ENCODE measurements around the gene SERPINA4. TPM values are rescaled to one million over a fixed set of nuclear protein-coding genes. Genes with fewer than 3 reads are reported as not detected.

The SERPINA4 gene
- total and polyA plus RNA-seq, 2 experiments from 2014 or later, result not detected

- H3K4me3 Mint-ChIP-seq, result no peak overlapping the region
- H3K27ac Mint-ChIP-seq, result no peak overlapping the region
- ATAC-seq (no peak), DNase-seq (ENCODE audit: low spot score) (no peak)
- peaks cover 9% of the 10 kb centered on the region for H3K27me3 Mint-ChIP-seq (ENCODE audit: insufficient read depth, low read depth, poor library complexity)
- H3K4me1 ChIP-seq (ENCODE audit: insufficient read depth), result no peaks in the 10 kb centered on the region; the same call in 1 of the 2 replicates
- no peak overlapping the region for H2AFZ ChIP-seq
- H4K20me1 ChIP-seq (replicated peaks; ENCODE audit: insufficient read depth), result no peaks in the 10 kb centered on the region
- H3K4me3 ChIP-seq, result no peak overlapping the region
- H3K9me3 Mint-ChIP-seq, result peaks cover 13% of the 10 kb centered on the region
- H3K9me2 ChIP-seq (ENCODE audit: insufficient read depth), result peaks cover 9% of the 10 kb centered on the region
- H3K79me2 ChIP-seq (replicated peaks; ENCODE audit: insufficient read depth), result no peaks in the 10 kb centered on the region
- no peaks in the 10 kb centered on the region for H3K27me3 ChIP-seq (ENCODE audit: insufficient read depth)
- H3K36me3 Mint-ChIP-seq (ENCODE audit: low read depth), result peaks cover 15% of the 10 kb centered on the region
- no peaks in the 10 kb centered on the region for H3F3A ChIP-seq (replicated peaks; ENCODE audit: low read depth)
- peaks cover 12% of the 10 kb centered on the region; the same call in 2 of the 3 replicates for H3K4me1 Mint-ChIP-seq
- TF ChIP-seq ZNF331 (CRISPR knock-in tag; IDR thresholded peaks at IDR 0.05; ENCODE audit: low read depth), result no peak
- no peak for TF ChIP-seq POLR2AphosphoS5 (IDR thresholded peaks at IDR 0.05; ENCODE audit: low read depth)
- no peak for TF ChIP-seq ZNF462 (CRISPR knock-in tag; IDR thresholded peaks at IDR 0.05)
- no peak for TF ChIP-seq ZNF114 (CRISPR knock-in tag; IDR thresholded peaks at IDR 0.05)
- TF ChIP-seq CREB1 (CRISPR knock-in tag; IDR thresholded peaks at IDR 0.05; ENCODE audit: low read depth), result no peak
- no peak for TF ChIP-seq NANOG (IDR thresholded peaks at IDR 0.05; ENCODE audit: borderline replicate concordance)
- no peak for TF ChIP-seq CTCF (conservative IDR thresholded peaks at IDR 0.05; ENCODE audit: low read depth in 2 of 2)
- TF ChIP-seq JUNB (IDR thresholded peaks at IDR 0.05; ENCODE audit: unreplicated experiment), result no peak
- no peak for TF ChIP-seq ETS1 (IDR thresholded peaks at IDR 0.05)
- no peak for TF ChIP-seq REST (IDR thresholded peaks at IDR 0.05; ENCODE audit: unreplicated experiment)
- no peak for TF ChIP-seq EZH2 (IDR thresholded peaks at IDR 0.05; ENCODE audit: low read depth, unreplicated experiment)
- TF ChIP-seq EZH2phosphoT487 (IDR thresholded peaks at IDR 0.05; ENCODE audit: unreplicated experiment), result no peak
- TF ChIP-seq STAT1 (IDR thresholded peaks at IDR 0.05; ENCODE audit: unreplicated experiment), result no peak
- H3K4me2 ChIP-seq, result no peak overlapping the region
- H3K36me3 ChIP-seq (ENCODE audit: insufficient read depth), result no peaks in the 10 kb centered on the region
- H3K27ac ChIP-seq (ENCODE audit: low read depth), result no peak overlapping the region
Measured at GRCh38 chr14:94515426-94515825, 45.8 kb upstream of the SERPINA4 start.

Data from GM23338 (cell line).